Measurements from ENCODE around the gene ATP10A.

DNA sequence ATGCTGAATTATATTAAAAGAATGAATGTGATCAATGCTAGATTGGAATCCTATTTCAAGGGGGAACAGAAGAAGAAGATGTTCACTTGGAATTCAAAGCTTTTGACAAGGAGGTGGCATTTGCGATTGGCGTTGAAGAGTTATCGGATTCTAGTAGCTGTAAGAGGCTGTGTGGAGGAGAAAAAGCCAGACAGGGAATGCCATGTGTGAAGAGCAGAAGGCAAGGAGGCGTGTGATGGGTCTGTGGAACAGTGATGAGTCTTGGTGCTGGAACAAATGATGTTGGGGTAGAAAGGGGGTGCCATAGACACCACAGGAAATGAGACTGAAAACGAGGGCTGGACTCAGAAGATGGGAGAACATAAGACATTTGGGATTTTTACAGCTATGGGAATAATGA lies 30.5 kb upstream of the ATP10A start:
- no peak for TF ChIP-seq ZNF274 (IDR thresholded peaks at IDR 0.05; ENCODE audit: borderline replicate concordance, extremely low read depth, low read length)
- no peak for TF ChIP-seq EZH2 (IDR thresholded peaks at IDR 0.05; ENCODE audit: low read depth, low read length, severe bottlenecking)
- no peak for TF ChIP-seq EP300 (IDR thresholded peaks at IDR 0.05; ENCODE audit: borderline replicate concordance in 1 of 2, low read depth in 2 of 2, low read length in 2 of 2)
- TF ChIP-seq GABPA (IDR thresholded peaks at IDR 0.05; ENCODE audit: borderline replicate concordance, insufficient read depth, low read length), result no peak
- TF ChIP-seq, protein P1, sequence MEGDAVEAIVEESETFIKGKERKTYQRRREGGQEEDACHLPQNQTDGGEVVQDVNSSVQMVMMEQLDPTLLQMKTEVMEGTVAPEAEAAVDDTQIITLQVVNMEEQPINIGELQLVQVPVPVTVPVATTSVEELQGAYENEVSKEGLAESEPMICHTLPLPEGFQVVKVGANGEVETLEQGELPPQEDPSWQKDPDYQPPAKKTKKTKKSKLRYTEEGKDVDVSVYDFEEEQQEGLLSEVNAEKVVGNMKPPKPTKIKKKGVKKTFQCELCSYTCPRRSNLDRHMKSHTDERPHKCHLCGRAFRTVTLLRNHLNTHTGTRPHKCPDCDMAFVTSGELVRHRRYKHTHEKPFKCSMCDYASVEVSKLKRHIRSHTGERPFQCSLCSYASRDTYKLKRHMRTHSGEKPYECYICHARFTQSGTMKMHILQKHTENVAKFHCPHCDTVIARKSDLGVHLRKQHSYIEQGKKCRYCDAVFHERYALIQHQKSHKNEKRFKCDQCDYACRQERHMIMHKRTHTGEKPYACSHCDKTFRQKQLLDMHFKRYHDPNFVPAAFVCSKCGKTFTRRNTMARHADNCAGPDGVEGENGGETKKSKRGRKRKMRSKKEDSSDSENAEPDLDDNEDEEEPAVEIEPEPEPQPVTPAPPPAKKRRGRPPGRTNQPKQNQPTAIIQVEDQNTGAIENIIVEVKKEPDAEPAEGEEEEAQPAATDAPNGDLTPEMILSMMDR (IDR thresholded peaks at IDR 0.05; ENCODE audit: control extremely low read depth in 1 of 3, insufficient read depth in 1 of 3, low read depth in 1 of 3, low read length in 3 of 3), result no peak
- TF ChIP-seq RFX5 (IDR thresholded peaks at IDR 0.05; ENCODE audit: borderline replicate concordance, low read depth, low read length), result no peak
- TF ChIP-seq POLR2AphosphoS5 (IDR thresholded peaks at IDR 0.05; ENCODE audit: low read depth, low read length), result no peak
- no peak for TF ChIP-seq BACH1 (IDR thresholded peaks at IDR 0.05; ENCODE audit: low read length)
- no peak for TF ChIP-seq MAFK (IDR thresholded peaks at IDR 0.05; ENCODE audit: low read depth, low read length)

Data from H1 (cell line).